Dedifferentiated amniotic fluid mesenchymal stem cell (primary cell): ENCODE data around the gene SLC8A3.

ENCODE experiments used
- DNase-seq: peaks from one replicate; pipeline ENCODE4 v3.0.0-alpha.2; 2016; ENCODE audit errors: extremely low spot score

SLC8A3 gene

DNA sequence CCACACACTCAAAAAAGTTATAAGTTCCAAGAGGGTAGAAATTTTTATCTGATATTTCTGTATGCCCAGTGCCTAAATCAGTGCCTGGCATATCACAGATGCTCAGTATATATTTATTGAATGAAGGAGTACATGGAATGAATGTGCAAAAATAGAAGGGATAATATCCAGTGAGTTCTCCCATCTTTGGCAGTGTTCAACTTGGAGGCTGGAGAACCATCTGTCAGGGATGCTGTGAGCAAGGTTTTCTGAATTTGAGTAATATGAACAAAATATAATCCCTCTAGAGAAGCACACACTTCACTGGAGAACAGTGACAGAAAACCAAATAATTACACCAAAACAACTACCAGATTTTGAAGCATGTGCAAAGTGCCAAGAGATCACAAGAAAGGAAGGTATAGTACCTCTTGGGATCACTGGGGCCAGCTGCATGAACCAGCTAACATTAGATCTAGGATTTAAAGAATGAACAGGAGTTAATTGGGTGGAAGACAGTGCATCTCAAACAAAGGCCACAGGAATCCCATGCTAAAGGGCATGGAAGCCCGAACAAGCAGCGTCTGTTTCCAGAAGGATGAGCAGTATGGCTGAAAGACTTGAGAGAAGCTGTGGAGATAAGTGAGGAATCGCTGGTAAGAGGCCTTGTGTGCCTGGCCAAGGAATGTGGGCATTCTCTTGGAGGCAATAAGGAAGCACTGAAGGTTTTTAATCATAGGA, 11.5 kb downstream of the SLC8A3 start:
- DNase-seq = no peak

DNA sequence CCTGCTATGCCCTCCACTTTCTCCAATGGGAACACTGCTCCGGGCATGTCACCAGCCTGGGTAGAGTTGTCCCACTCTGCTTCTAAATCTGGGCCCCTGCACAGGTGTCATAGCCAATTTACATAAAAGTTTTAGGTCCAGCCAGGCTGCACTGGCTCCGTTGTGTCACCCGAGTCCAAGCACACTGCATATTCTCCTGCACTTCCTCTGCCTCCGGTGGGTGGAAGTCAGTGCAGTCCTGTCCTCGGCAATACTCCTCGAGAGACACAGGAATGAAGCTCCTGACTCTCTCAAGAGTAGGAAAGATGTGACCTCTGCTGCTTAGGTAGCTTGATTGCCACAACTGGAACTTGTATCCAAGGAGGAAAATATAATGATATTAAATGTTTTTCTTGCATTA, 15.2 kb downstream of the SLC8A3 start:
- DNase-seq = no peak

DNA sequence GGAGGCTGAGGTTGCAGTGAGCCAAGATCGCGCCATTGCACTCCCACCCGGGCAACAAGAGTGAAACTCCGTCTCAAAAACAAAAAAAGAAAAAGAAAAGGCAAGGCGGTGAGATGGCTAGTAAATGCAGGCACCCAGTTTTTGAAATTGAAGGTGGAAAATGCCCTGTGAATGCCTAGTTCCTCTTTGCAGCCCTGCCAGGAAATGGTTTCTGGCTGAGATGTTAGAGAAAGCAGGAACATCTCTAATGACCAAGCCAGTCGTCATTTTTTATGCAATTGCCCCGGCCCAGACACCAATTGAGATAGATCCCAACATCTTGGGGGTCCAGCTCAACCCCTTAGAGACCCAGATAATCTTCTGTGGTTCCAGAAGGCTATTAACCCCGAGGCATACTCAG, 17.0 kb downstream of the SLC8A3 start:
- DNase-seq = no peak

DNA sequence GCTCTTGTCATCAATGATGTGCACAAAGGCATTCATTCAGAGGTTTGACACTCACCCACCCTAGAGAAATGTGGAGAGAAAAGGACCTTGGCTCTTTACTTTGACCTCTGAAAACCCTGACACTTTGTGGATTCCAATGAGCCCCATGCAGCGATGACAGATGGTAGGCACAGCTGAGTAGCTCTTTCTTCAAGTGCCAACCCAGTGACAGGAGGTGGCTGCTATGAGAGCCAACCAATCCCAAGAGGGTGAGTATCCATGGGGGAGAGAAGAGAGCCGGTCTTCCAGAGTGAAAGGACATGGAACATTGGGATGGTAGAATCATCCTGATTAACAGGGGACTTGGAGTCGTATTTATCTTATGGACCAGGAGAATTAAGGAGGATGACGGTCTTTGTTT, 17.8 kb downstream of the SLC8A3 start:
- no peak for DNase-seq

DNA sequence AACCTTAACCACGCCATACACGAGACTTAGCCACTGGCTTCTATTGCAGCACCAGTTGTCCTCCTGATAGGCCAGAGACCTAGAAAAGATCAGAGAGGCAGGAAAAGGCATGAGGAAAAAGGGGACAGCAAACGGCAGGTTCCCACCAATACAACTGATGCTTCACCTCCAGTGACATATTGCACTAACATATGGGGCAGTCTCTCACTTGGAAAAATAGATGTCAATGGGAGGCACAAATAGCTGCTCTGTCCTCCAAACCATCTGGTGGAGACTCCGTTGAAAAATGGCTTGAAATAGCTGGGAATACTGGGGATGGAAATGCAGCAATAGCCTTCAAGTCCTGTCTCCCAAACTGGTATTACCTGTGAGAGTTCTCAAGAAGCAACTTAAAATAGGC, 20.3 kb downstream of the SLC8A3 start:
- no peak for DNase-seq

DNA sequence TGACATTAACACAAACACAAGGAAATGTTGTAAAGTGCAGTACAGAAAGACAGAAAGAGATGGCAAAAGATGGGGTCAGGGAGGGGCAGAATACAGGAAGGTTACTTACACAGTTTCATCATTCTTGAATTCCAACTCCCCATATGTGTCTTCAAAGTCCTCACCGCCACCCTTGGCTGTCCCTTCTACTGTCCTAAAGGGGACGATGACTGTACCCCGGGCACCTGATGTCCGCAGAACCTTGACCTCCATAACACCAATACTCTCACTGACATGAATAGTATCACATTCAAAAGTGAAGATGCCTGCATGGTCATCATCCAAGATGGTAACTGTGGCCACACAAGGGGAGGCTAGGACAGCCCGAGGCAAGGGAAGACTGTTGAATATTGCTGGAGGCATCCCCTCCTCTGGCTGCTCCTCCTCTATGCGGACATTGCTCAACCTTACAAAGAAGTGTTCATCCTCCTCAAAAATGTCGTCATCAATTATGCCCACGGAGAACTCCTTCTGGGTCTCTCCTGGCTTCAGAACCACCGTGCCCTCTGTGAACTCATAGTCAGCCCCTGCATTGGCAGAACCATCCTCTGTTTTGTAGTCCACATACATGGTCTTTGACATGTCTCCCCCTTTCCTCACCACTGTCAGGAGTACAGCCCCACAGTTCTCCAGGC, 22.1 kb downstream of the SLC8A3 start:
- DNase-seq = no peak

DNA sequence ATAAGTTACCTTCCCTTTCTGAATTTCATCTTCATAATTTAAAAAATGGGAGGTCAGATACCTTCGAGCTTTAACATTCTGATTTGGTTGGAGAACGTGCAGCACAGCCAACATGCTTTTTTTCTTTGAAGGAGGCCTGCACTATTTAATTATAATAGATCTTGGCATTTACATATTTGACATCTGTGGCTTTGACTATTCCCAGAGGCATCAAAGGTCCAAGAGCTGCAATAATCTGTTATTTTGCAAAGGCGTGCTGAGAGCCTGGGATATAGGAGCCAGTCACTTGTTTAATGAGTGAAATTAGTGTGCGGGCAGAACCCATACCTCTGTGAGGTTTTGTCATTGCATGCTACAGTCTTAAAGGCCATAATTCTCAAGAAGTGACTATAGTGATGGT, 26.4 kb downstream of the SLC8A3 start:
- no peak for DNase-seq

DNA sequence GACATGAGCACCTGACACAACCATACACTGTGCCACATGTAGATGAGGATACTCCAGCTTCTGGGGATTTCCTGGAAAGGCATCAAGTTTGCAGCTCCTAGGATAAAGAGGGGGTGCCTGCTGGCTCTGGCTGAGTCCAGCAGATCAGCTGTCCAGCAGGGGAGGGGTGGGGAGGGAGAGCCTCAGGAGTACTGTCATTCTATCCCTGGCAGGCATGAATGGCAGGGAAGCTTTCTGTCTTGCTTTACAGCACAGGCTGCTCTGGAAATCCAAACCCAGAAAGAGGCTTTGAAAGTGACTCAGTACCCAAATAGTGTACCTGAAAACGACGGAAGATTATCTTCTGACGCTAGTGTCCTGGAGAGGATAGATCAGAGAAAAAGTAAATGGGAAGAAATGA, 32.2 kb downstream of the SLC8A3 start:
- no peak for DNase-seq

DNA sequence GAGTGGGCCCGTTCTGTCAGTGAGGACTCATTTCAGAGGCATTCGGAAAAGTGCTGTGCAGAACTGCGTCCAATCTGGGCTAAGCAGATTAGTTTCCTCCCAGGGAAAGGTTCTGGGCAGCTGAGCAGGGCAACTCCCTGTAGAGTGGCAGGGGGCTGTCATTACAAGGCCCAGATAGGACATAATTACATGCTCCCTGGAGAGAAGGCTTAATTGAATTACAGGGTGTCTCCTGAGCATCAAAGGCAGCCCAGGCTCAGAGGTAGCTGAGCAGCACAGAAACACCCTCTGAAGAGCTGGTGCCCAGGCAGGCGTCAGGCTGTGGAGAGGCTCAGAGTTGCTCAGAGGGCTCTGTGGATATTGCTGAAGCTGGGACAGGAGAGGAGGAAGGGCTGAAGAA, 36.0 kb downstream of the SLC8A3 start:
- DNase-seq = no peak

DNA sequence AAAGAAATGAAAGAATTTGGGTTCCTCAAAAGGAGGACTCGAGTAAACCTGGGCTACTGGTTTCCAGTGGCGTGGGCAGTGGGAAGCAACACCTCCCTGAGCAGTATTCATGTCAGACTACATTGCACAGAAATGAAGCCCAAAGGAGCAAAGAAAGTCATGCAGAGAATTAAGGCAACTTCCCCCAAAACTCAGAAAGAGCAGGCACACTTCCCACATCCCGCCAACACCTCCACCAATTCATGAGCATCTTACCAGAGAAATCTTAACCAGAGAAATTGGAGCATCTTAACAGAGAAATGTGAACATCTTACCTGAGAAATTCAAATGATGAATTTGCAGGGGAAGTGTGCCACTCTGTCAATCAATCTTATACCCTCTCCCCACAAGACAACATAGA, 36.7 kb downstream of the SLC8A3 start:
- no peak for DNase-seq

DNA sequence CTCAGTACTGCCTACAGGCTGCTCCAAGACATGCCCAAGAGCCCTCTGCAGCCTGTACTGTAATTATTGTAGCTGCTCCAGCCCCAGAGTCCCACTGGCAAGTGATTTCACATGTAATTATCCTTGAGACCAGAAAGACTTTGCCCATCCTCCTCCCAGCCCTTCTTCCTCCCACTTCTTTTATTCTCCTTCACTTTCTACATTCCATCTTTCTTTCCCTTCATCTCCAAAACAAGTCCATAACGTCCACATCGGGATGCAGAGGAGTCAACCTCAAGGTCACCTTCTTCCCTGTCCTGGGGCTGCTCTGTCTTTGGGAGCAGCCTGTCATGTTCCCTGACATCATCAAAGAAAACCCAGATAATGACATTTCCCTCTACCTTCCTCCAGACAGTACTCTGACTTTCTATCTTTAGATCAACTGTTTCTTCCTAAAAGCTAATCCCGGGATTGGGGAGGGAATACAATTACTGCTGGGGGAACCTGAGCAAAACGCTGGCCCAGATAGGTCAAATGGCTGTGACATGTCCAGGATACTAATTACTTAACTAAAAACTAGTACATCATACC, 39.1 kb downstream of the SLC8A3 start:
- DNase-seq = no peak

DNA sequence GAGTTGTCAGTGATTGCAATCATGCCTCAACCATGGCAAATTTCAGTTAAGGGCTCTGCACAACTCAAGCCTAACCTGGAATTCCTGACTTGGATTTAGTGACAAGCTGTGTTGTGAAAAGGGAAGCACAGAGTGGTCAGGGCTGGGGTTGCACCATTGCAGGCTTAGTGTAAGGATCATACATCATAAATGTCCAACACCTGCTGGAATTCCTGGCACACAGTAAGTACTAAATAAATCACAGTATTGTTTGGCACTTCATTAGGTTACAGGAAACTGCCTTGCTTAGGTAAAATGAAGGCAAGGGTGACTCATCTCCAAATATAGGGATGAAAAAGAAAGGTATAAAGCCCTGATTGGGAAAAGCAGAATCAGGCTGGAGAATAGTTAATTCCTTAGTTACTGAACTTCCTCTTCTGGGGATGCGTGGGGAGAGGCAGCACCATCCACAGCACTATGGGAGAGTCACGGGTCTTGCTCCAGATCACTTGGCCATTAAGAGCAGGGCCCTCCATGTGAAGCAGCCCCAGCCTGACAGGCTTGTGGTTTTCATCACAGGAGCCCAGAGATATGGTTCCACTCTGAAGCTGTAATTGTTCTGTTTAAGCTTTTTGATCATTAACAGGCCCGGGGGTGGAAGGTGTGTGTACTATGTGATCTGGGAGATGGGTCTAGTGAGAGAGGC, 39.7 kb downstream of the SLC8A3 start:
- no peak for DNase-seq

DNA sequence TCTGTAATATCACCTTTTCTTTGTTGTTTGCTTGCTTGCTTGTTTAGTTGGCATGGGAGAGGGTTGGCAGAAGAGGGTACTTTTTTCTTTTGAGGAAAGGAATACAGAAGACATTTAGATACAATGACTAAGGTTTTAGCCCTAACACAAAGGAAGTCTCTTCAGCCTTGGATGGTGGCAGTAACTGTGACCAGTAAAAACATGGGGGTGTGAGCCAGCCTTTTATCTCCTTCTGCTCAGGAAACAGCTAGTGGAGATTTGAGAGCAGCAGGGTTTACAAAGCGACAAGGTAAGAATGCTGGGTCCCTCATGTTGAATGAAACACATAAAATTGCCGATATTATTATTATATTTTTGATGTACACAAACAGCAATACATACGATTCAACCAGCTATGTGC, 40.4 kb downstream of the SLC8A3 start:
- DNase-seq = no peak

DNA sequence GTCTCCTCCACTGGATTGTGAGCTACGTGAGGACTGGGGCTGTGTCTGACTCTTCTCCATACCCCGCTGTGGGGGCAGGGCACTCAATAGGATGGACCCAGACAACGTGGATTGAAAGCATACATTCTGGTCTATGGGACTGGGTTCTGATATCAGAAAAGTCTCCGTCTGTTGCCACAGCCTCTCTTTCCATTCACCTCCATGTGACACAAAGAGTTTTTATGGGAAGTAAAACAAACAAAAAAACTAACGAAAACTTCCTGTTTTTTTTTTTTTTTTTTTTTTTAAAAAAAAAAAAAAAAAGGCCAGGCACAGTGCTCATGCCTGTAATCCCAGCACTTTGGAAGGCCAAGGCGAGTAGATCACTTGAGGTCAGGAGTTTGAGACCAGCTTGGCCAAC, 44.7 kb downstream of the SLC8A3 start:
- DNase-seq = no peak

DNA sequence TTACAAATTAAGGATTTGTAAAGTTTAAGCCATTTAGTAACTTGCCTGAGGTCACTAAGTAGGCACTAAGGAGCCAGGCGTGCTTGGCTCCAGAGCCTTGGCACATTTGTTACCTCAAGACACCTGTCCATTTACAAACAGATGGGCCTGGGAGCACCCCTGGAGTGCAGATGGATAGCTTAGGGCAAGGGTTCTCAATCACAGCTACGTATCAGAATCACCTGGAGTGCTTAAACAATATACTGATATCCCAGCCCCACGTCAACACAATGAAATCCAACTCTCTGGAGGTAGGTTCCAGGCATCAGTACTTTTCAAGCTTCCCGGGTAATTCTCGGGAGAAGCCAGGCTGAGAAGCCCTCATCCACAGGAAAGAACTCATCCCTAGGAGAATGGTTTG, 45.4 kb downstream of the SLC8A3 start:
- no peak for DNase-seq

DNA sequence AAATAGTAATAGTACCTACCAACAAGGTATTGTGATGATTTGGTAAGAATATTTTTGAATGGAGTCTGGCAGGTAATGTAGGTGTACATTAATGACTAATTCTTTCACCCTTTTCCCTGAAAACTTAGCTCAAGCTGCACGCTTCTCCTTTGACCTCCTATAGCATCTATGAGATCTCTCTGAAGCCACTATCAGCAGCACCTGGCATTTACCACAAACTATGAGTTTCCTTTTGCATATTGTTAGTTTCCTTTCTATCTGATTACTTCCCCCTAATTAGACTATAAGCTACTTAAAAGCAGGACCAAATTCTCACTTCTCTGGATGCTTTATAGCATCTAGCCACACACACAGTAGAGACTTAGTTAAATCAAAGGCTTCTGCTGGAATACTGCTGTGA, 48.1 kb downstream of the SLC8A3 start:
- no peak for DNase-seq

DNA sequence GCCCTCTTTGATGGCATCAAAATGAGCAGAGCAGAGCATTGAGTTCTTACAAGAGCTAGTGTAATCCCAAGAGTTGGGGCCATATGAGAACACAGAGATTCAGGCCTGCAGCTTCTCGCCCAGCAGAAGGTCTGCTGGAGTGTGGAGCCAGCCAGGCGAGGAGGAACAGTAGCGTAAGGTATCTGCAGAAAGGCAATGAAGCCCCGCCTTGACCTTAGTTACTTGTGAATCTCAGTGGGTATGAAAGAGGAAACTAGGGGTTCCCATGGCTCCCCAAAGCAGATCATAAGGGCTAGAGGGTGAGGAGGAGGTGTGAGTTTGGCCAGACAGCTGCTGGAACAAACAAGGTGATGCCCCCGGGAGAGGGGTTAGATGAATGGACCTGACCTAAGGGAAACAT, 49.4 kb downstream of the SLC8A3 start:
- no peak for DNase-seq

DNA sequence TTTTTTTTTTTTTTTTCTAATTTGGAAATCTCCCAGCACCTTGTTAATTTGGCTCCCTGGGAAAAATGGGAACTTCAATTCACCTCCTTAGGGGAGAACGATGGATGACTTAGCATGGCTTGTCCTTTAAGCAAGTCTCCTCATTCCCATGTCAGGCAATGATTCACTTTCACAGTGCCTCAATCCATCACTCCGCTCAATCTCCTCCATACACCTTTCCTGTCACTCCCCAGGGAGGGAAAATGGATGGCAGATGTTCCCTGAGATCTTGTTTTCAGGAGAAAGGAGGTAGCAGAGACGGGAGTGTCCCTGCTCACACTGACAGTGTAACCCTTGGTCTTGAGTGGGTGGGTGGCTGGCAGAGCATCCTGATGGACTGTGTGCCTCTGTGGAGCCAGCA, 51.0 kb downstream of the SLC8A3 start:
- DNase-seq = no peak

DNA sequence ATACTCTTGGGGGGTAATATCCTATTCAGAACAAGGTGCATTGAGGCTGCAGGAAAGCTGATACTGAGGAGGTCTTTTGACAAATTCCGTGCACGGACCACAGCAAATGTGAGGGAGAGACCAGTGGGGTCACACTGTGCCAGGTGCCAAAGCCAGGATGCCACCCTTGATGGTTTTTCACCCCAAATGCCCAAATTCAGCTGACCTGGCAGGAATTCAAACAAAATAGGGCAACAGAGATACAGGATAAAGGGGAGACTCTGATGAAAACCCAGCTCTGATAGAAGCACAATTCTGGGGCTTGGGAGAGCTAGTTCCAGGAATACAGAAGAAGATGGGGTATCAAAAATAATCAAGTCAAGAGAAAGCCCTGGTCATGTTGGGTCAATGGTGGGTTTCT, 55.3 kb downstream of the SLC8A3 start:
- DNase-seq = no peak

DNA sequence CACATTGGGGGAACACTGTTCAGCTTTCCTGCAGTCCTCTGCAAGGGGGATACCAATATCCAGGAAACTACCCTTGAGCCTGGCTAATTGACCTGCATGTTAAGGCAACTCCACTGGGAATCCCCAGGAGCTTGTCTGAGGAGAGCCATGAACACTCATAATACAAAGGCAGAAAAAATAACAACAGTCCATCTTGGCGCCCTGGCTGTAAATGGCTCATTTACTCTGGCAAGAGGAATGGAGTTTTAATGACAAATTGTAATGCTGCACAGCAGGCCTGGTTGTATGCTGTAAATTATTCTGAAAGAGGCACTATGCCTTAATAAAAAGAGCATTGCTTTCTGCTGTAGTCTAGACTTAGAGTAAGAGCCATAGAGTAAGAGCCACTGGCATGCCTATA, 58.3 kb downstream of the SLC8A3 start:
- DNase-seq = no peak

DNA sequence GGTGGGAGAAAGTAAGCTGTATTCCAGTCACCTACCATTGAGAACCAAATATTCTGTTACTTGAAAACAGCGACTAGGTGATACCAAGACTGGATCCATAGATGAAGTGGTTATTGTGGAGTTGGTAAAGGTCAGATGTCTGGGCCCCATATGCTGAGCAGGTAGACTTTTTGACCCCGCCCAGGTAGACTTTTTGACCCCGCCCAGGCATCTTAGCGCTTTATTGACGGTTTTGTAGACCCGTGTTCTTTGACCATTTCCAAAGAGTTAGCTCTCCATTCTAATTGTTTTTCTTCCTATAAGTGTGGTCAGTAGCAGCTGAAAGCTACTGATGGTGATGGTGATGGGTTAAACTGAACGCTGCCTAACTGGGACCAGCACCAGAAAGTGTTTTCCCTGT, 61.6 kb downstream of the SLC8A3 start:
- DNase-seq = no peak

DNA sequence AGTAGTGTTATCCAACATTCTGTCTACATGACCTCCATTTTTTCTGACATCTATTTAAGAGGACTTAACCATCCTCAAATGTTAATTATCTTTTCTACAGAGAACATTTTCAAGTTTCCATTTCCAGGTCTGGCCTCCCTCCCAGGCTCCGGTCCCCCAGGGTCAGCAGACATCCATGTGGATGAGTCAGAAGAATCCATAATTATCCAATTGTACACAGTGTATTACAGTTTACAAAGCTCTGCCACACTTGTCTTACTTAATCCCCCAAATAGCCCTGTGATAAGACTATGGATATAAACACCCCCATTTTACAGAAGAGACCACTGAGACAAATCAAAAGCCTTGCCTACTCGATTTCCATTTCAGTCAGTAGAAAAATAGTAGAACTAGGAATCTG, 65.0 kb downstream of the SLC8A3 start:
- no peak for DNase-seq

DNA sequence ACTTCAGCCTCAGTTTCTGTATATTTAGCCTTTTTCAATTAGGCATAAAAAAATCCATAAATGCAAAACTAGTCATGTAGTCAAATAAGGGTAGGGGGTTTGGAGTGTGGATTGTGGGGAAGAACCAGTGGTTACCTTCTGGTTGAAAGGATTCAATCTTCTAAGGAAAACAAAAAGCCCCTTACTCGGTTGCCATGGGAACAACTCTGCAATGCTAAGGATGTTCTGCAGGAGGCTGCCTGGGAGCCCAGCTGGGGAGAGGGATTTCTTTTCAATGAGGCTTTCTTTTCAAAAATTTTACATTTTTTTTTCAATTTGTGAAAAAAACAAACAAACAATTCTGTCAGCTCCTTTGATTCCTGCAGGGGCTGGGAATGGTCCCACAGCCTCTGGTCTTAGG, 67.2 kb downstream of the SLC8A3 start:
- DNase-seq = no peak
